ENCODE measurements around the gene COL8A1. TPM values are rescaled to one million over a fixed set of nuclear protein-coding genes. Genes with fewer than 3 reads are reported as not detected.
"Not testable (repeated sequence)": the region's sequence is repeated elsewhere in the genome, so short reads cannot be mapped to it uniquely, and the experiment has no call there.

COL8A1 gene
- 469 TPM for polyA plus RNA-seq (2013, experiment 1 of 2; ENCODE audit: insufficient read length)
- 768 TPM for polyA plus RNA-seq (2013, experiment 2 of 2; ENCODE audit: insufficient read length)

DNA sequence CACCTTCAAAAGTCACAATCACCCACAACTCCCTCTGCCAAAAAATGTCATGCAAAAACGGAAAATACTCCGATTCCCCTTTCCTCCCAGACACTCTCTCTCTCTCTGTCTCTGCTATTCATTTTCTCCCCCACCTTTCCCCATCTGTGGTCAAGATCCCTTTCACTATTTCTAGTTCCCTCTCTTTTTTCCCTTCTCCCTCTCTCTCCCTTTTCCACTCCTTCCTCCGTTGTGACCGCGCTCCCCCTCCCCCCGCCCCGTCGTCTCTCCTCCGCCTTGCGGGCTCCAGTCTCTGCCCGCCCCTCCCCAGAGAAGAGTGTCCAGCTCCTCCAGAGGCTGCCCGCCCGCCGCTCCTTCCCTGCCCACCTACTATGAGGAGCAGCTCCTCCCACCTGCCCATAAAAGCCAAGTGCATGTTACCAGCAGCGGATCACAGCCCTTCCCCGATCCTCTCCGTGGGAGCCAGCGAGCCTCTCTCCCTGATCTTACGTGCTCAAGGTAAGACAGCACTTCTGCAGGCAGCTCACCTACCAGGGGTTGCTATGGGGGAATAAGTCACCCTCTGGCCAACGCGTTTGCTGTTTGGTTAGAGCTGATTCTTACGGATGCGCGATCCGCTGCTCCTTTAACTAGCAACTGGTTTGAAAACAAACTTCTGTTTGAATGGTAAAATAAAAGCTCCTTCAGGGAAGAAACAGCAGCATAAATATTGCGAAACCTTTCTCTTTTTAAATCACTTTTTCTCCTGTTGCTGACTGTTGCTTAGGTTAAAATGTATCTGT, at the start of gene COL8A1:
COL8A1 (plus strand) TSS at position 428 of the 782 bp plus-strand sequence. CDS start 152,089 bp downstream, outside the sequence.
- DNase-seq, result peak; percentile 91

DNA sequence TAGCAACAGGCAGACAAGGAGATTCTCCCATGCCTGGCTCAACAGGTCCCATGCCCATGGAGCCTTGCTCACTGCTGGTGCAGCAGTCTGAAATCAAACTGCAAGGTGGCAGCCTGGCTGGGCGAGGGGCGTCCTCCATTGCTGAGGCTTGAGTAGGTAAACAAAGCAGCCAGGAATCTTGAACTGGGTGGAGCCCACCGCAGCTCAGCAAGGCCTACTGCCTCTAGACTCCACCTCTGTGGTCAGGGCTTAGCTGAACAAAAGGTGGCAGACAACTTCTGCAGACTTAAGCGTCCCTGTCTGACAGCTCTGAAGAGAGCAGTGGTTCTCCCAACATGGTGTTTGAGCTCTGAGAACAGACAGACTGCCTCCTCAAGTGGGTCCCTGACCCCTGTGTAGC, 49.2 kb upstream of the COL8A1 start:
- DNase-seq, result not testable (repeated sequence)

DNA sequence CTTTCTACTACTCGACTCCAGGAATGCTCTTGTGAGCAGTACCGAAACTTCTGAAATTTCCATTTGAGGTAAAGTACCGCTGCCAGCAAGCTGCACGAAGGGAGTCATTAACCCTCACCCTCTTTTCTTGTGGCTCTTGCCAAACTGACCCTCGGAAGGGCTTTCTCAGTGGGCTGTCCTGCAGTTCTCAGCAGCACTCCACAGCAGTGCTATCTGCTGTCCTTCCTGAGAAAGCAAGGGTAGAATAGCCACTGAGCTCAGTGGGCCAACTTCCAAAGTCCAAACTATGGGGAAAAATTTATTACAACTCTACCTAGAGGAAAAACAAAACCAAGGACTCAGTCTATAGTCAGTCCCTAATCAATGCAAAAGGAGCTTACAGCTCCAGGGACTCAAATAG, 38.5 kb upstream of the COL8A1 start:
- no peak for DNase-seq

DNA sequence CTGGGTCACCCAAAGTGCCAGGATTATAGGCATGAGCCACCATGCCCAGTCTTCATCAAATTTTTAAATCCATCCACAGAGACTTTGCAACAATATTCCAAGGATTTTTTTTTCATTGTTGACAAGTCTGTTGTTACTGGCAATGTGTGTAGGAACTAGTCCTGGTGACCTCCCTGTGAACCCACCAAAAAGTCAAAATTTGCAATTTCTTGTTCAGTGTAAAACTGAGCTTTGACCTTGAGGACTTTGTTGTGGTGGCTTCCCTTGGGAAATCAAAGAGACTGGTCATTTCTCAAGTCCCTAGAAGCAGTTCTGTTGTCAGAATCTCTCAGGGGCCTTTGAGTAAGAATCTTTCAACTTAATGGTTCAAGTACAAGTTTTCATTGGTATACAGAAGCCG, 36.9 kb upstream of the COL8A1 start:
- DNase-seq, result no peak

DNA sequence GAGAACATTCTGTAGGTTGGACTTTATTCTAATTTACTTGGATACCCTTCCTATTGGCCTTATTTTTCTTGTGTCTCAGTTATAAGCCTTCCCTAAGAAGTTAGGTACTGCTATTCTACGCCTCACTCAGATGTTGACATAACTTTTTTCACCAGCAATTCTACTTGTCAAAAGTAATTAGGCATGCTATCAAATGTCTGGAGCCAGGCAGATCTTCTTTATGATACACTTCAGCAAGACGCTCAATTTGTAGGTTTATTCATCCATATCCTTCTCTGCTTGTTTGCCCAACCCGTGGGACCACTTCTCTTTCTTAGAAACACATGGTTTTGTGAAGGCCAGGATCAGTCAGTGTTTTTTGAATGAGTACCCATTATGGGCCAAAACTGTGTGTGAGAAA, 36.2 kb upstream of the COL8A1 start:
- DNase-seq, result no peak

DNA sequence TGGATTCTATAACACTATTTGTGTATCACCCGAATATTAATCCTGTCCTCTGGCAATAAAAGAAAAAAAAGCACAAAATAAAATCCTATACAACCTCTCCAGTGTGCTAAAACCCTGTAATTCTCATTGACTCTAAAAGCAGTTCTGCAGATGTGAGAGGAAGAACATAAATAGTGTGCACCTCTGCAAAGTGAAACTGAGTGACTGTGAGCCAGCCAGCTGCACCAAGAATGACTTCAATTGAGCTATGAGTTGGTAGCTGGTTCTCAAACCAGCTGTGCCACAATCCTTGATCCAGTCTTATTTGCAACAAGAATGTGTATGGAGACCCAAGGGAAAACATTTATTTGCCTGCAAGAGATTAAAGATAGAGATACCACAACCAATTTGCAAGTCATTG, 31.2 kb upstream of the COL8A1 start:
- no peak for DNase-seq

DNA sequence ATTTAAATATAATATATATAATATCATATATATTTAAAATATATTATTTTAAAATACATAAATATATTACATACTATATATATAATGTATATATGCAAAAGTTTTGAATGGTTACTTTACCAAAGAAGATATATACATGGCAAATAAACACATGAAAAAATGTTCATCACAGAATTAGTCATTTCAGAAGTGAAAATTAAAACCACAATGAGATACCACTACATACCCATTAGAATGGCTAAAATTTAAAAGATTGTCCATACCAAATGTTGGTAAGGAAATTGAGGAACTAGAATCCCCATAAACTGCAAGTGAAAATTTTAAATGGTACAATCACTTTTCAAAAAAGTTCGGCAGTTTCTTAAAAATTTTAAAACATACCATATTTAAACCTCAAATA, 23.6 kb upstream of the COL8A1 start:
- DNase-seq, result no peak

DNA sequence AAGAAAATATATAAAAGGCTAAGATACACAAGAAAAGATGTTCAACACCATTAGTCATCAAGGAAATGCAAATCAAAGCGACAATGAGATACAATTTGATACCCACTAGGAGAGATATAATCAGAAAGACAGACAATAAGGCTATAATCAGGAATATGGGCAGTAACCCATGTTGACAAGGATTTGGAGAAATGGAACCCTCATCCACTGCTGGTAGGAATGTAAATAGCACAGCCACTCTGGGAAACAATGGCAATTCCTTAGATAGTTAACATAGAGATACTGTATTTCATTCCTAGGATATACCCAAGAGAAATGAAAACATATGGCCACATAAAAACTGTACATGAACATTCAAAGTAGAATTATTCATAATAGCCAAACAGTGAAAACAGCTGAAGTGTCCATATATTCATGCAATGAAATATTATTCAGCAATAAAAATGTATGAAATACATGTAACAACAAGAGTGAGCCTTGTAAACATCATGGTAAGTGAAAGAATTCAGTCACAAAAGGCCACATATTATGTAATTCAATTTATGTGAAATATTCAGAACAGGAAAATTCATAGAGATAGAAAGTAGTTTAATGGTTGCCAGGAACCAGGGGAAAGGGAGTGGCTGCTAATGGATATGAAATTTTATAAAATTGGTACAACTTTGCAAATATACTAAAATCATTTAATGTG, 18.2 kb upstream of the COL8A1 start:
- peak; percentile 66 for DNase-seq

DNA sequence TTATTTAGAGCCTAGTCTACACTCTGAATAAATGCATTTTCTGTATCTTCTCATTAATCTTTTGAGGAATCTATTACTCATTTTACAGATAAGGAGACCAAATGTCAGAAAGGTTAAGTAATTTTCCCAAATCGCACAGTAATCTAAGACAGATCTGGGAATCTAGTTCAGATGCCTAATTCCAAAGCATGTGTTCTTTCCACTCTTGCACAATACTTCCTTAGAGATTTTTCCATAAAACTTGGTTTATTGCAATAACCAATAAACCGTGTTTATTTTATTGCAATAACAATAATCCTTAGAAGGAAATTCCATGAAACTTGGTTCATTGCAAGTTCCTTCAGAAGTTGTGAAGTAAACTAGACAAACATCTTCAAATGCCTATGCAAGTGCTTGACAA, 17.4 kb upstream of the COL8A1 start:
- no peak for DNase-seq

DNA sequence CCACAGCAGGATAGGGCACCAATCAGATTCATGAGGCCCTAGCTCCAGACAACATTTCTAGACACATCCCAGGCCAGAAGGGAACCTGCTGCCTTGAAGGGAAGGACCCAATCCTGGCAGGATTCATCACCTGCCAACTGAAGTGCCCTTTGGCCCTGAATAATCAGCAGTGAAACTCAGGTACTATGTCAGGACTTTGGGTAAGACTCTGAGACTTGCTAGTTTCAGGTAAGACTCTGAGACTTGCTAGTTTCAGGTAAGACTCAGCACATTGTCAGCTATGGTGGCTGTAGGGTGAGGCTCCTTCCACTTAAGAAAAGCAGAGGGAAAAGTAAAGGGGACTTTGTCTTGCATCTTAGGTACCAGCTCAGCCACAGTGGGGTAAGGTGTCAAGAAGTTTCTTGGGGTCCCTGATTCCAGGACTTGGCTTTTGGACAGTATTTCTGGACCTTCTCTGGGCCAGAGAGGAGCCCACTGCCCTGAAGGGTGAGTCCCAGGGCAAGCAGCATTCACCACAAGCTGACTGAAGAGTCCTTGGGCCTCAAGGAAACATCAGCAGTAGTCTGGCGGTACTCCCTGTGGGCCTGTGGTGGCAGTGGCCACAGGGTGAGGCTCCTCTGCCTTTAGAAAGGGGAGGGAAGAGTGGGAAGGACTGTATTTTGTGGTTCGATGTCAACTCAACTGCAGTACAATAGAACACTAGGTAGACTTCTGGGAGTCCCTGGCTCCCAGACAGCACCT, 13.7 kb upstream of the COL8A1 start:
- no peak for DNase-seq

DNA sequence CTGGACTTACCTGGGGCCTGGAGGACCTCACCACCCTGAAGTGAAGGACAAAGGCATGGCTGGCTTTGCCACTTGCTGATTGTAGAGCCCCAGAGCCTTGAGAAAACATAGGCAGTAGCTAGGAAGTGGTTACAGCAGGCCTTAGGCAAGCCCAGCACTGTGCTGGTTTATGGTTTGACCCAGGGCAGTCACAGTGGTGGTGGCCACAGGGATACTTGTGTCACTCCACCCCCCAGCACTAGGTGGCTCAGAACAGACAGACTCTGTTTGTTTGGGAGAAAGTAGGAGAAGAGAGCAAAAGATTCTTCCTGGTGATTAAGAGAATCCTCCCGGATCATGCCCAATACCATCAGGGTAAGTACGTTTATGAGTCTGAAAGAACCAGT, 13.2 kb upstream of the COL8A1 start:
- DNase-seq, result no peak

DNA sequence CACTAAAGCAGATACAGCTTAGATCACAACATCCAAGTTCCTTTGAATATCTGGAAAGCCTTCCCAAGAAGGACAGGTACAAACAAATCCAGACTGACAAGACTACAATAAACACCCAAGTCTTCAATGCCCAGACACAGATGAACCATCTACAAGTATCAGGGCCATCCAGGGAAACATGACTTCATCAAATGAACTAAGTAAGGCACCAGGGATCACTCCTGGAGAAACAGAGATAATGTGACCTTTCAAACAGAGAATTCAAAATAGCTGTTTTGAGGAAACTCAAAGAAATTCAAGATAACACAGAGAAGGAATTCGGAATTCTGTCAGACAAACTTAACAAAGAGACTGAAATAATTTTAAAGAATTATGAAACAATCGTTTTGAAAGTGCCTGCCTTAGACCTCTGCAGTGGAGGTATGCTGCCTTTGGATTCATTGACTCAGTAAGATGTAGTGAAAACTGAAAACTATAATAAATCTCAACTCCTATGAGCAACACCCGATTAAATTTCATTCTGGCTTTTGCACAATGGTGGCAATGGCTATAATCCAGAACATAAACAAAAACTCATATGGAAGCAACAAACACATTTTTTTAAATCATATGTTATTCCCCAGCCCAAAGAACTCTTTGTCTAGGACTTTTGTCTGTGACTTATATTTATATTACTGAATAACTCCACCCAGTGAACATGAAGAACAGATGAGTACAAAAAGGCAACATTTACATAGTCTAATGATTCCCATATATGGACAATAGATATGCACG, 12.6 kb upstream of the COL8A1 start:
- DNase-seq, result peak; percentile 83

DNA sequence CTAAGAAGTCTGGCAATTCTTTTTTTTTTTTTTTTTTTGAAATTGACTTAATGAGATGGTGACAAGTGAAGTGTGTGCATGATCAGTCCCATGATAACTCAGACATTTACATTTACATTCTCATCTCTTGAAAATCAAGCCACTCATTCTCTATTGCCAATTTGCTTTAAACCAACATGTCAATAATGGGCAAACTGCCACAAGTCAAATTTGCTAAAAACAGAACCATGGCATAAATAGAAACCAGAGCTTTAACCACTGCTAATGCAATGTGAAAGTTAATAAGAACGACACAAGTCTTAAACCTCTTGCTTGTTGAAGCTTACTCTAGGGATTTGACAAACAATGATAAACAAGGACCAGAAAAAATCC, 12.0 kb upstream of the COL8A1 start:
- DNase-seq, result no peak

DNA sequence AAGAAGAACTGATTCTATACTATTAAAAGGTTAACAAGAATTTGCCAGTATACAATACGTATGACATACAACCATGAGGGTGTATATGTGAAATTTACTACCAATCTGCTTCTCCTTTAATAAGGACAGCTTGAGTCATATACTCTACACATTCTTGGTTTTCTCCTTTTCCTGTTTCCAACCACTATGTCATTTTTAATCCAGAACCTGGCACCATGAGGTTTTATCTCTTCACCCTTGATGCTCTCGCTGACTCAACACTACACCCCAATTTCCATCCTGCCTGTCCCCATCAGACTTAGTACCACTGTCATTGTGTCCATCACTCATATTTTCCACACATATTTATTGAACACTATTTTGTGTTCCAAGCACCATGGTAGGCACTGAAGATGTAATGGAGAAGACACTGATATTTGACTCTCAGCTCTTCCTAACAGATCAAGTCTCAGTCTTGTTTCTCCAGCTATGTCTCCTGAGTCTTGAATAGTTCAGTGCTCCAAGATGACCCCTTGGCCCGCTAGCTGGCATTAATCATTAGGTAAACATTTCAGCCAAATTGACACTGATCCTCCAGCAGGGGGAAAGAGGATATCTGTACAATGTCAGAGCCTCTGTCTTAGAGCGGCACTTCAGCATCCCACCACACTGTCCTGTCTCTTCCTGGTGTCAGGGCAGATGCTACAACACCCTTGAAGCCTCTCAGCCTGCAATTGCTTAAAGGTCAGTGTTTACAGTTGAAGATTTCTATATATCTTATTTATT, 11.2 kb upstream of the COL8A1 start:
- peak; percentile 81 for DNase-seq

DNA sequence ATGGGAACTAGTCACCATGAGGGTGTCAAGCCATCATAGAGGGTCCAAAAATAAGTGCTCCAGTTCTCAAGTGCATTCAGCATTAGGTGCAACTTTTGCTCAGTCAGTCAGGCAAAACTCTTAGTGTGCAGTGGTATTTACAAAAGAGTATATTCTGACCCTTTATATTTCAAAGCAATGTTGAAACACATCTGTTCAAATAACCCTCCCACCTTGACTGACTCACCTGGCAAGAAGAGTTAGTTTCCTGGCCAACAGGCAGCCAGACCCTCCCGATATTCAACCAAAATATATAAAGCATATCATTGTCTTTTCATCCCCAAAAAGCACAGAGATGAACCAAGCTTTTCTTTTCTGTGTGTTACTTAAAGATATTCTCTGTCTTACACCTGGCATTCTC, 7.6 kb upstream of the COL8A1 start:
- DNase-seq, result no peak

DNA sequence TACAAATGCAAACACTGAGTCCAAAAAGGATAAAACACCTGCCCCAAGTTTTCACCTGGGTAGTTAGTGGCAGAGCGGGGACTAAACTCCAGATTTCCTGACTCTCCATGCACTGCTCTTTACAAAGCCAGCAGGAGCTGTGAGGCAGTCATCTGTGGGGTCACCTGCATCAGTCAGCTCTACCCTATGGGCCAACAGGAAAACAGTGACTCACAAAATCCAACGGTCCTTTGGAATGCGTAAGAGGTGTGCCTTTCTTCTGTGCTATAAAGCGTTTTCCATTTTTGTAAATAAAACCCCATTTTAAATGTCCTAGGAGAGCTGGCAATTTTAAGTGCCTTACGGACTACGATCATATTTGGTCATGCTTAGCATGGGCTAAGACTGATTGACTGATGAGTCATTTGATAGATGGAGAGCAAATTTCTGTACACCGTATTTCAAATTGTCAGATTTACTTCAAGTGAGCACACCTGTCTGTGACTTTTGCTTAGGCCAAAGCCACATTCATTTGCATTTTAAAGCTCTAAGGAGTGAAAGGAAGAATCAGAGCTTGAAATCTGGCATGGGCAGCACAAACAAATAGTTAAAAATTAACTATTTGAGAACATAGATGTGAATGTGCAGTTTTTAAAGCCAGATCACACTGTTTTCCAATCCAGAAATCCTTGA, 4.4 kb upstream of the COL8A1 start:
- DNase-seq, result no peak

DNA sequence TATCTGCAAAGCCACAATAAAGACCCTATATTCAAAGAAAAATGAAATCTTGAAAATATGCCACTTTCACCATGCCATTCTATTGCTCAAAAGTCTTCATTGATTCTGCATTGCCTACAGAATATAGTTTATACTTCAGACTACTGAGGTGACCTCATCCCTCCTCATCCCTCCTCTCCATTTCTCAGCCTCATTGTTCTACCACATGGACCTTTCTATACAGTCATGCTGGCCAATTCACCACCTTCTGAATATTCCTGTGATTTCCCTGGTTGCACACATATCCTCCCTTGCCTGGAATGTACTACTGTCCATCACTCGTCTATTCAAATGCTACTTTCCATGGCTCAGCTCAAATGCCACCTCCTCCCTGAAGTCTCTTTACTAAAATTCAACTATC, 3.5 kb upstream of the COL8A1 start:
- DNase-seq, result no peak

DNA sequence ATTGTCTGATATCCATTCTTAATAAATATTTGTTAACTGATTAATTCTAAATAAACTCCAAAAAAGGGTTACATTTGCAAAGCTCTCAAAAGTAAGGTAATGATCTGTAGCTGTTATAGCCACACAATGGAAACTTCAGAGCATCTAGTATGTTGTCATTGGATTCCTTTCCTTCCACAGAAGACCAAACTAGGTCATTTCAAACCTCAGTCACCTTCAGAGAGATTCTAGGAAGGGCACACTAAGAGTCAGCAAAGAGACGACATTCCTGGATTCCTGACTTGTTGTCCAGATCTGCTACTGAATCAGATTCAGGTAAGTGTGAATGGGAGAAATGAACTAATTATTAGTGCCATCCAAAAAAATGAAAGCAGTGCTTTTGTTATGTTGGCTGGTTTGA, 3.0 kb upstream of the COL8A1 start:
- DNase-seq, result peak; percentile 47

DNA sequence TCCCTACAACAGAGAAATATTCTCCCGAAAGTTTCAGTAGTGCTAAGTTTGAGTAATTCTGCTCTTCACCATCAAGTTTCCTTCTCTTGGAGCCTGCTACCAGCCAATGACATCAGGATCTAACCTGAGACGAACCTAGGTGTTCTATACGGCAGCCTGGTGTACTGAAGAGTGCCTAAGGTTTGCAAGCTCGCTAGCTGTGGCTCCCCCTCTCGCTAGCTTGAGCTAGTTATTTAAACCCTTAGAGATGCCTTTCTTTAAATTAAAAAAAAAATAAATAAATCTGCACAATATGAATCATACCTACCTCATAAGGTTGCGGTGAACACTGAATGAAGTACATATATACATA, 1.4 kb upstream of the COL8A1 start:
- no peak for DNase-seq

DNA sequence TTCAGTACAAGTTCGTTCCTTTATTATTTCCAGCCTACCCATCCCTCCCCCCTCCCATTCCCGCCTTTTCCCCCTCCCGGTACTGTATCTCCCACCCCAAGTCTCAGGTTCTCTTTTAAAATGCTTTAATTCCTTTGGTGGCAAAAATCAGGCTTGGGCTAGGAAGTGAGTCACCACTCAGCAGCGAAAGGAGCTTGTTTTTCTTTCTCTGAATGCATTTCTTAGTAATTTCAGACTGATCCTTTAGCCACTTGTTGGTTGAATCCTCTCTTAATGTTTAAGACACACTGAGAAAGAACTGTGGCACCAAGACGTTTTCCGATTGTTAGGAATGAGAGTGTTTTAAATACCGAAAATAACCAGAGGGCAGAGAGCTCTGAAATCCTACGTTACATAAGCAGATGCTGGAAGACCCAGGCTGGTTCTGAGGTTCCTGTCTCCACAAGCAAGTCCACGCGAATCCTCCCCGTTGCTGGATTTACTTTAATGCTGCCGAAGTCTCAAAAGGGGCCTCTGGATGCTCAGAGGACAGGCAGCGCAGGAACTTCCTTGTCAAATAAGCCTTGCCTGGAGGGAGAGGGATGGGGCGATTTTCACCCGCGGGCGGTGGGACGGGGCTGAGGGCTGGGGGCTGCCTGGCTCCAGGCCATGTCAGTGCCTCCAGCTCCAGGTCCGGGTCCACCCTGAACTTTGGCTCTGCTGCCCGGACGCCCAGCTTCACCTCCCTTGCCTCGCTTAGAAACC, 854 bp upstream of the COL8A1 start:
- DNase-seq, result peak; percentile 95

DNA sequence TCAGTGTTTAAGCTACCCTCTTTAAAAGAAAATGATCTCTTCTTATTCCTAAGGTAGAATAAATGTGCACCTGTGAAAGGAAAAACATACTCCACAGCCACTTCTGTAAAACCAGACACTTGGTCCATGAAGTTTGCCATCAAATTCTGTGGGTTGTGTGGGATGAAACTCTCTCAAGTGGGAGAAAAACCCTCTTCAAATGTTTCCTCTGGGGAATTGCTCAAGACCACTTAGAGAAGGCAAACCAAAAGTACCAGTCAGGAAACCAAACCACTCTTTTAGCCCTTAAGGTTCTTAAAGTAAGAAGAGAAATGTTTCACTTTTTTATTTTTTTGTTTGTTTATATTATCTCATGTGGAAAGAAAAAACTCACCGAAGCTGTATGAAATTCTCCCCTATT, 1.2 kb downstream of the COL8A1 start:
- DNase-seq, result no peak
